Brain pericyte (primary cell): ENCODE measurements around the gene STAC2.

ENCODE experiments used
- DNase-seq: peaks from one replicate; pipeline ENCODE4 v3.0.0-alpha.2; 2012; ENCODE audit warnings: low read depth, low spot score

Gene STAC2

GRCh38 chr17:39231591-39232551 lies 6.1 kb upstream of the STAC2 start:
- DNase-seq, result no peak

GRCh38 chr17:39231091-39231561 lies 5.4 kb upstream of the STAC2 start:
- DNase-seq, result no peak

GRCh38 chr17:39230361-39230760 lies 4.6 kb upstream of the STAC2 start:
- no peak for DNase-seq

GRCh38 chr17:39229274-39229913 lies 3.6 kb upstream of the STAC2 start:
- DNase-seq, result no peak

GRCh38 chr17:39227364-39227919 lies 1.7 kb upstream of the STAC2 start:
- no peak for DNase-seq

- DNase-seq, result no peak
These were observed 376 bp upstream of the STAC2 start for GRCh38 chr17:39225959-39226683.

- DNase-seq, result no peak
These were observed 902 bp downstream of the STAC2 start for GRCh38 chr17:39224778-39225307.

- no peak for DNase-seq
These were observed 1.6 kb downstream of the STAC2 start for GRCh38 chr17:39223907-39224777.

GRCh38 chr17:39222866-39223834 lies 2.6 kb downstream of the STAC2 start:
- no peak for DNase-seq

GRCh38 chr17:39222151-39222550 lies 3.6 kb downstream of the STAC2 start:
- no peak for DNase-seq

- no peak for DNase-seq
These were observed 4.2 kb downstream of the STAC2 start for GRCh38 chr17:39221572-39221971.

- no peak for DNase-seq
These were observed 6.0 kb downstream of the STAC2 start for GRCh38 chr17:39219647-39220154.

GRCh38 chr17:39218906-39219305 lies 6.8 kb downstream of the STAC2 start:
- DNase-seq, result no peak

- no peak for DNase-seq
These were observed 7.9 kb downstream of the STAC2 start for GRCh38 chr17:39217734-39218369.

- DNase-seq, result no peak
These were observed 11.9 kb downstream of the STAC2 start for GRCh38 chr17:39213852-39214251.

GRCh38 chr17:39212841-39213480 lies 12.8 kb downstream of the STAC2 start:
- no peak for DNase-seq

GRCh38 chr17:39212195-39212810 lies 13.4 kb downstream of the STAC2 start:
- no peak for DNase-seq

- no peak for DNase-seq
These were observed 15.7 kb downstream of the STAC2 start for GRCh38 chr17:39210093-39210434.
